Endometrium (tissue), 2 donors: ENCODE results near the gene FBLN1.

ENCODE experiments used
- FAIRE-seq: peaks from 2 replicates; lab custom pipeline; 2012; peaks lifted over from hg19 to GRCh38; lab: Jason Lieb, UNC
- donor health status: control.
- donor health status: control.

FBLN1 gene

DNA sequence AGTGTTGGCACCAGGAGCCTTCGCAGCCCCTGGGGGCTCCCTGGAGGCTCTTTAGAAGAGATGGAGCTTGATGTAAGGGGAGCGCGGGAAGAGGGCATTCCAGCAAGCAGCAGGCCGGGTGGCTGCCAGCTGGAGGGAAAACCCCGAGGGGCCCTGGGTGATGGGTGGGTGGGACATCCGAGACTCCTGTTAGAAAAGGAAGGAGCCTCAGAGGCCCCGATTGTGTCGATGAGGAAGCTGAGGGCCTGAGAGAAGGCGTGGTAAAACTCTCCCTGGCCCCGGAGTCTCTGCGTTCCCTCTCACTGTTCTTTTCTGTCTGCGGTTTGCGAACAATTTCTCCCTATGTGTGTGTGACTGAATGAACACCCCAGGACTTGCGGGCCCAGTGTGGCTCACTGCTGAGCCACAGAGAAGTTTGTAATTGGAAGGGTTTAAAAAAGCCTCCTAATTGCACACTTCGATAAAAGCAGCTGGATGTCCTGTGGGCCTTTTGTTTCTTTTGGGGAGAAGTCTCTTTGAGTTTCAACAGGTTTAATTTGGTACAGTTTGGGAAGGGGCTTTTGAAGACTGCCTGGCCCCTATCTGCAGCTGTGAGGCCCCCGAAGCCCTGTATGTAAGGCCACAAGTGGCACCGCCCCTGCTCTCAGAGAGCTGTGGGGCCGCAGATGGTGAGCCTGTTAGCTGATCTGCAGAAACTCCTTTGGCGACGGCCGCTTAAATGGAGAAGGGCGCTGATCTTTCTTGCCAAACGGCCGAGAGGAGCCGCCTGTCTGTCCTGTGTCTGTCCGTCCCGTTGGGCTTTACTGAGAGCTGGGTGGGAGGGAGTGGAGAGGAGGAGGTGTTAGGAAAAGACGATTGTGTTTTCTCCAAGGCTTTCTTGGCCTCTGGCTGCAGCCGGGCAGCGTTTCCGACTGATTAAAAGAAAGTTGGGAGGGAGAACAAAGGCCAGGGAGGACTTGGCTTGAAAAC is 2.0 kb downstream of the FBLN1 start:
- FAIRE-seq: no peak

DNA sequence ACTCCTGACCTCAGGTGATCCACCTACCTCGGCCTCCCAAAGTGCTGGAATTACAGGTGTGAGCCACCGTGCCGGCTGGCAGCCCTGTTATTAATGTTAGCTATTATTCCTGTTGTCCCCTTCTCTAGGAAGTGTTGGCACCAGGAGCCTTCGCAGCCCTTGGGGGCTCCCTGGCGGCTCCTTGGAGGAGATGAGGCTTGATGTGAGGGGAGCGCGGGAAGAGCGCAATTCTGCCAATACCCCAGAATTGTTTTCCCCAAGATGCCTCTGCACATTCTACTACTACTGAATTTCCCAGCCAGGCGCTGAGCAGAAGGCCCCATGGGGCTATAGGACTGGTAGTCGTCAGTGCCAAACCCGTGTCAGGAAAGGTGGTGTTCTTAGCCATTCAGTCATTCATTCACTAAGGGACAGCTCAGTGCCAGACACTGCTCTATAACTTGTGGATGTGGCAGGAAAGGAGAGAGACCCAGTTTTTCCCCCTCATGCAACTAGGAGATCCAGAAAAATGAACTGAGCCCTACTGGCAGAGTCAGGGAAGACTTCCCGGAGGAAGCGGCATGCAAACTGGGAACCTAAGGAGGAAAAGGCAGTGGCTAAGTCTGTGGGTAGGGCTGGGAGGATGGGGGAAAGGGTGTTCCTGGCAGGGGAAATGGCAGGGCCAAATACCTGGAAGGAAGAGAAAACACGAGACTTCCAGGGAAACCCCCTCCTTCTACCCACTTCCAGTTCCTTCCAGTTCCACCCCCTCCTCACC is 3.5 kb downstream of the FBLN1 start:
- no peak for FAIRE-seq

DNA sequence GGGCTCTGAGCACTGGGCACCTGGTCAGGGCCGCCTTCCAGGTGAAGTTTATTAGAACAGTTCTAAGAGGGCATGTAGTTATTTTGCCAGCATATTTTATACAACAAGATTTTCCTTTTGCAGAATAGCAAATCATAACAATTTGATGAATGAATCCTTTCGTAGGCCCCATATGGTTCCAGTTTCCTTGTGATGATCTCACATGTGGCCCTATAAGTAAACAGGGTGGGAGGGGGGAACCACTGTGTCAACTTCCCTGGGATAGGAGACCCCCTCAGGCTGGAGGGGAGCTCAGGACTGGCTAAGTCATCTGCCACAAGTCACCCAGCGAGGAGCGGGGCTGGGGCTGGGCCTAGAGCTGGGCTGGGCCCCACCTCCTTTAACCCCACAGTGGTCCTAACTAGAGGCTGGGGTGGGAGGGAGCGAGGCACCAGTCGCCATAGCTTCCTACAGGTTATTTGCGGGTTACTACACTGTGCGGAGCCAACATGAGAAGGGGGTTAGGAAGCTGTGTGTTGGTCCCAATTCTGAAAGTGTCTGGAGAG is 4.2 kb downstream of the FBLN1 start:
- FAIRE-seq: no peak

DNA sequence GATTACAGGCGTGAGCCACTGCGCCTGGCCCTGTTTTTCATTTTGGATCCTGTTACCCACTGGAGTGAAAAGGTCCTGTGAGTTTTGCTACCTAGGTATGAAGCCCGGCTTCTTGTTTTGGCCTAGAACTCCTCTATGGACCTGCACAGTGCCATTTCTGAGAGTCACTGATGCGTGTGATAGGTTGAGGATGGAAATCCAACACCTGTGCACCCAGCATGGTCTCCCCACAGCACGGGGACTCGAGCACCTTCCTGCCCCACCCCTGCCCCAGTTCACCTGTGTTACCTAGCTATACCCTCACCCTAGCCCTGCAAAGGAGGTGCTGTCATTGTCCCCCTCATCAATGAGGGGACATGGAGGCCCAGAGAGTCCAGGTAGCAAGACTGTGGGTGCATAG is 5.1 kb downstream of the FBLN1 start:
- no peak for FAIRE-seq

DNA sequence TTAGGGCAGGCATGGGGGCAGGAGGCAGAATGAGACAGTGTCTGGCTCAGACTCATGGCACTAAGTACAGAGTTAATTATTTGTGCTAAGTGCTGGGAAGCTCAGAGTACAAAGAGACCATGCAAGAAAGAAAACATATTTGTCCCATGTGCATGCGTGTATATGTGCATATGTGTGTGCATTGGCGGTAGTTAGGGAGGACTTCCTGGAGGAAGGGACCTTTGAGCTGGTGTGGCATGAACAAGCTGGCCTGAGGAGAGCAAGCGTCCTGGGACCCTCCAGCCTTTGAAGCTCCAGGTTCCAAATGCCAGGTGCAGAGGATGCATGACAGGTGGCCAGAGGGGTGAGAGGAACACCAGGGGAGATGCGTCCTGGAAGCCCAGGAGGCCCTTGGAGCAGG is 6.1 kb downstream of the FBLN1 start:
- no peak for FAIRE-seq

DNA sequence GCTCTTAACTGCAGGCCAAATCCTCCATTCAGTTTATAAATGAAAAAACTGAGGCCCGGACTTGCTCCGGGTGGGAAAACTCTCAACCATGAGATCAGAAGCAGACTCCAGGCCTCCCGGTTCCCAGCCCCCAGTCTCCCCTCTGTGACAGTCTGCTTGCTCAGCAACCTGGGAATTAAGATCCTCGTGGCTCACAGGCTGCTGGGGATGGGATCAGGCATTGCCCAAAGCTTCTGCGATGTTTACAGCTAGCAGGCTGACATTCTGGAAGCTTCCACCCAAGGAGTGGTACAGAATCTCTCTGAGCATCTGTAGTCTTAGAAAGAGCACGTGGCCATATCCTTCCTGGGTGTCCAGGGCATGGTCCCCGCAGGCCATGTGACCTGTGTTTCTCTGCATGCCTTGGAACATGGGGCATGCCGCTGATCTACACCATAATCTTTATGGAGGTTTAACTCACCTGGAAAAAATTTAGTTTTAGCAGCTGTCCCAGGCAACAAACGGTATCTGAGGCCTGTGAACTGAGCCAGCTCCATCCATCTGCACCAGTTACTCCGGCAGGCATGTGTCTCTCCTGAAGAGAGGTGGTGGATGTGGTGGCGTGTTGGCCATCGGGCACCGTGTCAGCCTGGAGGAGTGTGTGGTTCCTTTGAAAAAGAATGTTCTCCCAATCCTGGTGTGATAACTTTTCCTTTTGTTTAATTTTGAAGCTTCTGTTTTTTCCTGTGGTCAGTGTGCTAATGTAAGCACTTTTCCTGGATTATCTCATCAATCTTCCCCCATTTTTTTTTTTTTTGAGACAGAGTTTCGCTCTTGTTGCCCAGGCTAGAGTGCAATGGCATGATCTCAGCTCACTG is 7.9 kb downstream of the FBLN1 start:
- FAIRE-seq: no peak

DNA sequence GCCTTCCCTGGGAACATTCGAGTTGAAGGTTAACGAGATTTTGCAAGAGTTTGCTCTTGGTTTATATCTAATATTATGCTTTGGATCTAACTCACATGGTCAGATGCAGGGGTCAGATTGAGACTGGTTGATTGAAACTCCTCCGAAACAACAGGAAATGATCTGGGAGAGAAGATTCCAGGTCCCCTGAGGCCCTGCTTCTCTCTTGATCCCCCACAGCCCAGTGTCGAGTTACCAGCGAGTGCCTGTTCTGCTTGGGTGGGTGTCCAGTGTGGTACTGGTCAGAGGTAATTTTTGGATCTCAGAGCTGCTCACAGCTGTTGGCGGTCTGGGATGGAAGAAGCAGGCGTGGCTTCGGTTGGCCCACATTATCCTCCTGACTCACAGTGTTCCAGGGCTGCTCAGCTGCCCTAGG is 9.2 kb downstream of the FBLN1 start:
- peak; percentile 70 for FAIRE-seq

DNA sequence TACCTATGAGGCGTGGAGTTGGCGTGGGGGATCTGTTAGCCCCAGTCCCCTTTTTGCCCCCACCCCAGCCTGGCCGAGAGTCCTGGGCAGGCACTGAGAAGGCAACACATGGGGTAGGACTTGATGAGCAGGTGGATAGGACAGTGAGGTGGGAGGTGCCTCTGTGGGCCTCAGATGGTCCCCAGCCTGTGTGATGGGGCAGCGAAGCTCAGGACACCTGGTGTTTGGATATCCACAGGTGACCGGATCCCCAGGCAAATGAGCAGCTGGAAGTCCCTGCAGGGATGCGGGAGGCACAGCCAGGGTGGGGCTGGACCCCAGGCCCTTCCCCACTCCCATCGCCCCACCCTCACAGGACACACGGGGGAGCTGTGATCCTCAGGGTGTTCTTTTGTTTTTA is 9.7 kb downstream of the FBLN1 start:
- FAIRE-seq: no peak

DNA sequence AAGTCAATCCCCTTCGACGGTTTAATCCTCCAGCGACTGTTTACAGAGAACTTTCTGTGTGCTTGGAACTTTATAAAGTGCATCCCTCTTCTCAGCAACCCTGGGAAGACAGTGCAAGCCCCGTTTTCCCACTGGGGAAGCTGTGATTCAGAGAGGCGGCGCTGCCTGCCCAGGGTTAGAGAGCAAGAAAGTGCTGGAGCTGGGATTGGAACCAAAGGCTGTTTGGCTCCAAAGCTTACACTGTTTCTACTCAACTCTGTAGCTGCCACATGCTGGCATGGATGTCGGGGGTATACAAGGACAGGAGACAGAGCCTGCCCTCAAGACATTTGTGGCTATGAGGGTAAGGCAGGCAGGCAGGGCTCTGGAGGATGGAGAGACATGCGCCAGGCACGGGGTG is 13.0 kb downstream of the FBLN1 start:
- FAIRE-seq: no peak

DNA sequence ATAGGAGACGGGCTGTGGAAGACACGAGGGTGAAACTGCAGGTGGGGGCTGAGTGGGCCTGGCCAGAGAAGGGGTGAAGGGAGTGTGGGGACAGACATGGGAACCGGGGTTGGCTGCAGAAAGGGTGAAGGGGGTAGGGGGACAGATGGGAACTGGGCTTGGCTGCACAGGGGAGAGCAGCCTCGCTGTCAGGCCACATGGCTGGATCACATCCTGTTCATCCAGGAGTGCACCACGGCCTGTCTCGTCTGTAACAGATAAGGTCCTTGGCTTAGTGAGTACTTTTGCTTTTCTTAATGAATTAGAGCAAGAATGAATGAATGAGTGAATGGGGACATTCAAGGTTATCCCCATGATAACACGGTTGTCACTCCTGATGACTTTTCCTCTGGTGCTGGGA is 13.5 kb downstream of the FBLN1 start:
- FAIRE-seq: no peak

DNA sequence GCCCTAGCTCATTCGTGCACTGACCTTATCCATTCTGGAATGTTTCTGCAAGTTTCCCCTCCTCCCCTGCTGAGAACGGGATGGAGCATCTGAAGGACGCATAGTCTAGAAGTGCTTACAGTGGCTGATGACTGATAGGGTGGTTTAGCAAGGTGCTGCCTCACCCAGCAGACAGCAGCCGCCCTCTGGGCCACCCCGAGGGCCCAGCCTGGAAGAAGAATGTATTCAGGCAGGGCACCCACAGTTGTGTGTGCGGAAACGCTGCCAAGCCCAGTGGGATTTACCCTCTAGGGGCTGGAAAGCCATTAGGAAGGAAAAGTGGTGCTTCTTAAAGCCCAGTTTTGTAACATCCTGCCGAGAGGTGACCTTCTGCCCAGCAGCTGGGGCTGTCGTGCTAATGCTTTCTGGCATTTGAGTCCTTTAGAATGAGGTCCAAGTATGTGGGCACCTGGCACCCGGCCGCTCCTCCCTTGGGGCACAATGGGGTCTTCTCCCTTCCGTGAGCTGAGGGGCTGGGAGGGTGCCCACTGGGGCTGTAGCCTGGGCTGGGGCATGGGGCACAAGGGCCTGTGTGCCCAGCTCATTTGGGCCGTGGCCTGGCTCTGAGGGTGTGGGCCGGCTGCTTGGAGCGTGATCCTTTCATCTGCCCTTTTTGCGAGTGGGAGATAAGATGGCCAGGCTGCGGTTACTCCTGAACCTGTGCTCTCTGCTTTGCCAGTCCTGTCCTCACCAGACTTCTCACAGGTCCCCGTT is 14.4 kb downstream of the FBLN1 start:
- FAIRE-seq: no peak

DNA sequence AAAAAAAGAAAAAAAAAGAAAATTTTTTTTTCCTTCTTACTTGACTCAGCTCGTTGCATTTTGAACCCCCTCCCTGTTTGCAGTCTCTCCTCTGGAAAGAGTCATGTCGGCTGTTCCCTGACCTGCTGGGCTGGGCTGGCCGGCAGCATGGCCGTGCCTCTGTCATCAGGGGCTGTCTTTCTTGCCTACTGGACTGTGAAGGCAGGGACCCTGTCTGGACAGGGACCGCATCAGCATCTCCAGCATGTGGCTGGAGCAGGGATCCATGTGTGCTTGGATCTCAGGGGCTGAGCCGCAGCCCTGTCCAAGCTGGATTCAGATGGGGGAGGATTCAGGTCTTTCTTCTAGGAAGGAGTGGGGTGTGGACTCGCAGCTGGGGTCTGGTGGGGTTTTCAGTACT is 15.5 kb downstream of the FBLN1 start:
- no peak for FAIRE-seq

DNA sequence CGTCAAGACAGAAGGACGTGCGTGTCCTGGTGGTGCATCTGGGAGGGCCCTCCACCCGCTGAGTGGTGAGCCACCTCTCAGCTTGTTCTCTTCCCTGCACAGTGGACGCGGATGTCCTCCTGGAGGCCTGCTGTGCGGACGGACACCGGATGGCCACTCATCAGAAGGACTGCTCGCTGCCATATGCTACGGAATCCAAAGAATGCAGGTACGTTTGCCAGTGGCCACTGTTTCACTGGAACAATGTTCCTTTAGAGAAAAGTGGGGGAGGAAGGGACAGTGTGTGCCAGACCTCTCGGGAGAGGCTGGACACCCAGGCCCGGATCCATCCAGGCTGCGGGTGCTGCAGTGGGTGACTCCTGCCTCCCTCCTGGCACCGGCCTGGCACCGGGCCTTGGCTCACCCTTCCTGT is 15.9 kb downstream of the FBLN1 start:
- FAIRE-seq: no peak

DNA sequence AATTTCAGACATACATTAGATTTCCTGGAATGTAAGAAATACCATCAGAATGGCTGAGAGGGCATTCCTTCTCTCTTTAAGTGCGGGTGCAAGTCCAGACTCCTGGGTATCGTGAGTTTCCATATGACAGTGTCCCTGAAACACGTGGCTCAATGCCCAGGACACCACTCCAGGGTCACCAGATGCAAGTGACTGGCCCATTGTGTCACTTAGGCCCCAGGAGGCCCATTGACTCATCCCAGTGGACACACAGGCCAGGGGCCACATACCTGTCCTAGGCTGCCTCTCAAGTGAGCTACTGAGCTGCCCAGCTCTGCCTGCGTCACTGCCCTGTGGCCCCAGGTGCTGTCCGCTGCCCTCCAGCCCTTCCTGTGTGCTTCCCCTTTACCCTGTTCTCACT is 18.5 kb downstream of the FBLN1 start:
- FAIRE-seq: no peak

DNA sequence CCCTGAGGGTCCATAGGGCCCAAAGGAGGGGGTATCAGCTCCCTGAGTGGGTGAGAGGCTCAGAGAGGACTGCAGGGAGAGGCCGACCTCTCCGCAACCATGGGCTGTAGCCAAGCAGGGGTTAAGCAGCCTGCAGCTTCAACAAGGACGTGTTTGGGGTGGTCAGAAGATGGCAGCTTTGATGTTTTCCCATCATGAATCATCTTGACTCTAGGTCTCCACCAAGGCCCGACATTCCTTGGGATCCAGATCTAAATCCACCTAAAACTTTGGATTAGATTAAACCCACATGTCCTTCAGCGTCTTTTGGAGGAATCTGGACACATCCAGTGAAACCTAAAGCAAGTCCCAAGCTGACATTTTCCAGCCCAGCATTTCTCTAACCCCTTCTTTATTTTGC is 19.8 kb downstream of the FBLN1 start:
- no peak for FAIRE-seq

DNA sequence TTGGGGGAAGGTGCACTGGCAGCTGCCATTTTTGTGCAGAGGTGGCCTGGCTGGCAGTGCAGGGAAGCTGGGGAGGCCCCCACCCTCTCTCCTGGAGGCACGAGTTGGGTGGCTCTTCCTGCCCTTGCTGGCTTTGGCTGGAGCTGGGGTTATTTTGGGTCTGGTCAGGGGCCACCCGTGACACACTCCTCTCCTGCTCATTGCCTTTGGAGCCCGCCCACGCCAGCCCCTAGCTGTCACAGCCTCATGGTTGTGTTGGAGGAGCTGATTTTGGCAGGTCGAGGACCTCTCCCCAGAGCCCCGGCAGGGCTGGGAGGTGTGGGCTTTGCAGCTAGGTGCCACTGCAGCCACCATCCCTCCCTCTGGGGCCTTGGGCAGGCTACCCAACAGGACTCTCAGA is 21.5 kb downstream of the FBLN1 start:
- no peak for FAIRE-seq

DNA sequence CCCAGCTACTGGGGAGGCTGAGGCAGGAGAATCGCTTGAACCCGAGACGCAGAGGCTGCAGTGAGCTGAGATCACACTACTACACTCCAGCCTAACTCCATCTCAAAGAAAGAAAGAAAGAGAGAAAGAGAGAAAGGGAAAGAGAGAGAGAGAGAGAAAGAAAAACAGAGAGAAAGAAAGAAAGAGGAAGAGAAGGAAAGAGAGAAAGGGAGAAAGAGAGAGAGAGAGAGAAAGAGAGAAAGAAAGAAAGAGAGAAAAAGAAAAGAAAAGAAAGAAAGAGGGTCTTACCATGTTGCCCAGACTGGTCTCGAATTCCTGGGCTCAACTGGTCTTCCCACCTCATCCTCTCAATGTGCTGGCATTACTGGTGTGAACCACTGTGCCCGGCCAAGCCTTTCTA is 22.3 kb downstream of the FBLN1 start:
- FAIRE-seq: no peak

DNA sequence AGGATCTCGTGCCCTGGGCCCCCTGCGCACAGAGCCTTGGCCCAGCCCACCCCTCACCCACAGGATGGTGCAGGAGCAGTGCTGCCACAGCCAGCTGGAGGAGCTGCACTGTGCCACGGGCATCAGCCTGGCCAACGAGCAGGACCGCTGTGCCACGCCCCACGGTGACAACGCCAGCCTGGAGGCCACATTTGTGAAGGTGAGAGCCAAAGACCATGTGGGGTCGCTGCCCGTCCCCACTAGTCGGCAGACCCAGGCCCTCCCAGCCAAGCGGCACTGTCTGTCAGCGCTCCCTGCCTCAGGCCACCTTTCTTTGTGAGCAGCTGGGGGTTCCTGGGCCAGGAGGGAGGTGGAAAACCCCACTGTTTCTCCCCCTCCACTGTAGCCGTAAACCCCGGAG is 22.8 kb downstream of the FBLN1 start:
- no peak for FAIRE-seq

DNA sequence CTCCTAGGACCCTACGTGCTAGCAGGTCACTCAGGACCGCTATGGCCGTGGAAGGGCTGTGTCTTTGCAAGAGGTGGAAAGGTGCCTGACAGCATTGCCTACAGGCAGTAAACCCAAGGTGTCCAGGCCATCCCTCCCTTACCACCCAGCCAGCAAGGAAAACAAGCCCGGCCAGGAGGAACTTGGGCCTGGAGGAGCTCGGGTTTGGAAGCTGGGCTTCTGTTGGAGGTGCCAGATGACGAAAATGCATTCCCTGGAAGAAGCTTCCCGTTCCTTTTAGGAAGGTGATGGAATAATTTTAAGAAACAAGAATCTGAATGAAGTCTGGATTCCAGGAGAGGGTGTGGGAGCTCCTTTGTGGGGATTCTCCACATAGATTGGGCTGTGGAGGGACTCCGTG is 23.6 kb downstream of the FBLN1 start:
- no peak for FAIRE-seq

DNA sequence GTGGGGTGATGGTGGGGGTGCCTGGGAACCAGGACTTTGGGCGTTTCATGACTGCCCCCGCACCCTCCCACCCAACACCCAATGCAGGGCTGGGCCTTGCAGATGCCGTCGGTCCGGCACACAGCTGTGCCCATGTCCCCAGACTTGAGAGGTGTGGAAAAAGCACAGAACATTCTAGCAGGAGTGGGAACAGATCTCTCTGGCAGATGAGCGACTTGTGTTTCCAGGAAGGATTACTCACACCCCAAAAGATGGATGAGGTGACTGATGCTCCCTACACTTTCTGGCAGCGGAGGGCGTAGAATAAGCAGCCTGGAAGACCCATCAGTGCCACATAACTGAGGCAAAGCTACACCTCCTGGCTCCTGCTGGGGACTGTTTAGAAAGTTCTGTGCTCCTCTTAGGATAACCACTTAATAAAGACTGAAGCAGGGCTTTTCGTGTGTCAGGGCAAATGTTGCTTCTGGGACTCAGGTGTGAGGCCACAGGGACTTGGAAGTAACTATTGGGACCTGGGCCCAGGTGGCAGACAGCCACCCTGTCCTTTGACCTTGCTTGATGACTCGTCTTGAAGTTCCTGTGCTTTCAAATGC is 24.2 kb downstream of the FBLN1 start:
- no peak for FAIRE-seq

DNA sequence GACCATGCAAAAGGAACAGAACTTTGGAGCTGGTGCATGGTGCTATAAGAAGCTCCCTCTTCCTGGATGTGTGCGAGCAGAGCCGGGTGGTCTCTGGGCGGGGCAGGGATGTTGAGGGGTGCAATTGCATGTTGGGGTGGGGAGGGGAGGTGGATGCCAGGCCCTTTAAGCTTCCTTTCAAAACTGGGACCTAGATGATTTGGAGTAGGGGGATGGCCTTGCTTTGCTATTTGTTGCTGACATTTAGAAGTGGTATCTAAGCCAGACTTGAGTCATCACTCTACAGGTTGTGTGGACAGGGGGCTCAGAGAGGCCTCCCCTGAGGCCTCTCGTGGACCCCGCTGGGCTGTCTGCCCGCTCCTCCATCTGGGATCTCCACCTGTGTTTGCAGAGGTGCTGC is 24.8 kb downstream of the FBLN1 start:
- no peak for FAIRE-seq
